A549 (cell line): Measurements from ENCODE around the gene LIPN. TPM values are rescaled to one million over a fixed set of nuclear protein-coding genes. Genes with fewer than 3 reads are reported as not detected.

Experiments
- ATAC-seq, 2 experiments: fragments of 200-7000 bp in 1 of 2; fragments of >200 bp in 1 of 2; cut with Nextera tagmentation in 1 of 2; cut with Tn5 transposase in 1 of 2; 3 replicates each; pipeline versions ENCODE4 v1.8.0 to v1.9.1; 2018 to 2020; ENCODE audit warnings: mild to moderate bottlenecking in 1 of 2, moderate library complexity in 1 of 2
- CTCF ChIA-PET: fragments of 300-600 bp; sonication (Branson Sonifier 250); formaldehyde crosslinking; extraction: SDS; loops from one replicate; lab custom pipeline; 2021; ENCODE audit warnings: antibody characterized with exemption, inconsistent platforms; lab: Yijun Ruan, JAX
- POLR2A ChIA-PET: fragments of 350-600 bp; formaldehyde crosslinking; extraction: SDS; loops from one replicate; lab custom pipeline; 2021; ENCODE audit warnings: antibody characterized with exemption, inconsistent platforms; lab: Yijun Ruan, JAX
- DNase-seq, 2 experiments: peaks; one replicate each; pipeline versions ENCODE4 v3.0.0 to v3.0.0-alpha.2; 2011 to 2016; ENCODE audit warnings: low read depth in 1 of 2, low spot score in 1 of 2
- FAIRE-seq: peaks from 2 replicates; lab custom pipeline; 2011; peaks lifted over from hg19 to GRCh38; lab: Jason Lieb, UNC
- H3K27ac ChIP-seq, 2 experiments: fragments of >200 bp; sonication (Bioruptor Twin); formaldehyde crosslinking; 3 replicates each; pipeline ENCODE4 v1.5.1; 2016 to 2017
- H3K4me1 ChIP-seq: fragments of >200 bp; sonication (Bioruptor Twin); formaldehyde crosslinking; 3 replicates; pipeline ENCODE4 v1.6.1; 2016
- H3K4me2 ChIP-seq: fragments of >200 bp; sonication (Bioruptor Twin); formaldehyde crosslinking; 3 replicates; pipeline ENCODE4 v1.6.1; 2016
- H3K4me3 ChIP-seq: fragments of >200 bp; sonication (Bioruptor Twin); formaldehyde crosslinking; 3 replicates; pipeline ENCODE4 v1.5.1; 2016
- H3K9me3 ChIP-seq: fragments of >200 bp; sonication (Bioruptor Twin); formaldehyde crosslinking; 3 replicates; pipeline ENCODE4 v1.6.1; 2016
- CBX2 ChIP-seq: fragments of 200-600 bp; sonication (generic); IDR thresholded peaks from 2 replicates; pipeline ENCODE4 v1.6.1; 2016; ENCODE audit warnings: low read depth, mild to moderate bottlenecking, borderline replicate concordance
- CBX8 ChIP-seq: fragments of 200-600 bp; sonication (generic); IDR thresholded peaks from 2 replicates; pipeline ENCODE4 v1.6.1; 2016
- EHMT2 ChIP-seq: fragments of 200-600 bp; sonication (generic); IDR thresholded peaks from 2 replicates; pipeline ENCODE4 v1.6.1; 2016; ENCODE audit warnings: antibody characterized with exemption, low read depth, mild to moderate bottlenecking, moderate library complexity
- ELK1 ChIP-seq: fragments of 150-350 bp; IDR thresholded peaks from 2 replicates; pipeline ENCODE4 v1.6.1; 2014; ENCODE audit warnings: low read depth, mild to moderate bottlenecking, low read length
- EP300 ChIP-seq, 2 experiments: fragments of >200 bp; sonication (Bioruptor Twin); formaldehyde crosslinking; IDR thresholded peaks; 2 replicates in 1 of 2; 3 replicates in 1 of 2; pipeline ENCODE4 v1.6.1; 2016 to 2017
- ESRRA ChIP-seq: fragments of 150-350 bp; IDR thresholded peaks from 2 replicates; pipeline ENCODE4 v1.6.1; 2014; ENCODE audit warnings: mild to moderate bottlenecking, low read length, borderline replicate concordance
- FOSB ChIP-seq: fragments of 250-450 bp; sonication (Bioruptor Pico); IDR thresholded peaks from 2 replicates; pipeline ENCODE4 v1.5.0; 2020; ENCODE audit warnings: mild to moderate bottlenecking, moderate library complexity
- FOXS1 ChIP-seq: fragments of 250-450 bp; sonication (Bioruptor Pico); IDR thresholded peaks from 2 replicates; pipeline ENCODE4 v1.5.0; 2020; ENCODE audit warnings: mild to moderate bottlenecking, moderate library complexity
- HES2 ChIP-seq: fragments of >200 bp; sonication (Bioruptor Twin); formaldehyde crosslinking; IDR thresholded peaks from 2 replicates; pipeline ENCODE4 v1.6.1; 2016
- HOXA7 ChIP-seq: fragments of 250-450 bp; sonication (Bioruptor Pico); IDR thresholded peaks from 2 replicates; pipeline ENCODE4 v1.5.0; 2020; ENCODE audit warnings: mild to moderate bottlenecking, moderate library complexity
- HOXB13 ChIP-seq: fragments of 250-450 bp; sonication (Bioruptor Pico); IDR thresholded peaks from 2 replicates; pipeline ENCODE4 v1.5.0; 2020; ENCODE audit warnings: low read depth, mild to moderate bottlenecking, moderate library complexity
- JUNB ChIP-seq: fragments of >200 bp; sonication (Bioruptor Twin); formaldehyde crosslinking; IDR thresholded peaks from 2 replicates; pipeline ENCODE4 v1.6.1; 2016
- KDM1A ChIP-seq: fragments of 200-600 bp; sonication (generic); IDR thresholded peaks from 2 replicates; pipeline ENCODE4 v1.6.1; 2016; ENCODE audit warnings: low read depth, mild to moderate bottlenecking
- KDM5A ChIP-seq: fragments of 200-600 bp; sonication (generic); IDR thresholded peaks from 2 replicates; pipeline ENCODE4 v1.6.1; 2016; ENCODE audit warnings: antibody characterized with exemption, mild to moderate bottlenecking
- MAFK ChIP-seq: fragments of 450-650 bp; IDR thresholded peaks from 2 replicates; pipeline ENCODE4 v1.6.1; 2014; ENCODE audit not compliant: partially characterized antibody
- MAX ChIP-seq: IDR thresholded peaks from 2 replicates; pipeline ENCODE4 v1.6.1; 2012
- MAZ ChIP-seq: fragments of 150-350 bp; IDR thresholded peaks from 2 replicates; pipeline ENCODE4 v1.6.1; 2014; ENCODE audit warnings: antibody characterized with exemption, low read depth, low read length, borderline replicate concordance
- RCOR1 ChIP-seq: fragments of 150-350 bp; IDR thresholded peaks from 2 replicates; pipeline ENCODE4 v1.6.1; 2014; ENCODE audit warnings: antibody characterized with exemption, low read length, low read depth
- REST ChIP-seq: fragments of 200-600 bp; sonication (generic); IDR thresholded peaks from 2 replicates; pipeline ENCODE4 v1.6.1; 2016; ENCODE audit warnings: antibody characterized with exemption, mild to moderate bottlenecking, moderate library complexity
- SMC3 ChIP-seq: fragments of >200 bp; sonication (Bioruptor Twin); formaldehyde crosslinking; IDR thresholded peaks from 3 replicates; pipeline ENCODE4 v1.6.1; 2018; ENCODE audit warnings: inconsistent platforms
- ZFP36 ChIP-seq: fragments of 450-650 bp; IDR thresholded peaks from 2 replicates; pipeline ENCODE4 v1.6.1; 2014; ENCODE audit warnings: borderline replicate concordance; ENCODE audit not compliant: partially characterized antibody
- ZNF302 ChIP-seq: fragments of 250-450 bp; sonication (Bioruptor Pico); IDR thresholded peaks from 2 replicates; pipeline ENCODE4 v1.9.0; 2021; ENCODE audit warnings: inconsistent platforms, mild to moderate bottlenecking, moderate library complexity
- WGBS: methylation state at CpG from one replicate; pipeline ENCODE4 v1.1.6; 2017; ENCODE audit errors: missing lambda C conversion rate; 5-methylcytosine and 5-hydroxymethylcytosine counted together
- polyA plus RNA-seq, 4 experiments: library from polyadenylated mRNA; depleted of rRNA in 3 of 4; stranded (reverse); fragments of >200 nt; fragmentation: RNase III in 1 of 4; extraction: RNeasy Plus Mini Kit Qiagen cat#74134 plus additional on column Dnase treatment in 1 of 4; gene quantifications; 2 replicates in 3 of 4; 3 replicates in 1 of 4; pipeline ENCODE4 v1.2.3, GENCODE V29; 2011 to 2017
- TF ChIP-seq, protein P1 (sequence below): fragments of >200 bp; sonication (Bioruptor Twin); formaldehyde crosslinking; IDR thresholded peaks from 3 replicates; pipeline ENCODE4 v1.6.1; 2016
- TF ChIP-seq, protein P2 (sequence below): IDR thresholded peaks from 2 replicates; pipeline ENCODE4 v1.6.1; 2012

LIPN gene
- polyA plus RNA-seq, 2 of the 4 experiments (the other 2 are of a cell fraction), result not detected

DNA sequence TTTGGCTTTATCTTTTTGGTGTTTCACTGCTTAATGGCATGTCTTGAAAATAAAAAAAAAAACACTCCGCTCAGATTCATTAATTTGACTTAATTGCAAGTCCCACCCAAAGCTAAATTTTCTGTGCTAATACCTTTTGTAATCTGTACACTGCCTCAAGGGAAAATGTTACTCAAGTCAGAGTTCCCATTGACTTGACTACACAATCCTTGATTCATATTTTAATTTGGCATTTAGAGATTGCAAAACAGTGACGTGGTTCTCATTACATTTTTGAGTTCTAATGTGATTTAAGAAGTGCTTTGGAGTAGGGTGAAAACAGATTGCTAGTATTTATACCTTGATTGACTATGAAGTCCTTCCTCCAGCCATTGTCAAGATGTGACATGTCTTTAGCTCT lies 21.4 kb downstream of the LIPN start:
- ChIA-PET POLR2A (no interaction called here), CTCF (interaction anchor here (0.9 kb wide), 1 partner anchor 13 kb away, joined by 3 read pairs; no protein-coding TSS in a partner anchor)
- TF ChIP-seq REST (no peak), HOXB13 (no peak), MAX (no peak), ELK1 (no peak), ESRRA (no peak), FOXS1 (CRISPR knock-in tag) (no peak), JUNB (no peak), HES2 (no peak), EP300 (IDR thresholded peaks at IDR 0.05) (no peak)
- TF ChIP-seq, protein P1, sequence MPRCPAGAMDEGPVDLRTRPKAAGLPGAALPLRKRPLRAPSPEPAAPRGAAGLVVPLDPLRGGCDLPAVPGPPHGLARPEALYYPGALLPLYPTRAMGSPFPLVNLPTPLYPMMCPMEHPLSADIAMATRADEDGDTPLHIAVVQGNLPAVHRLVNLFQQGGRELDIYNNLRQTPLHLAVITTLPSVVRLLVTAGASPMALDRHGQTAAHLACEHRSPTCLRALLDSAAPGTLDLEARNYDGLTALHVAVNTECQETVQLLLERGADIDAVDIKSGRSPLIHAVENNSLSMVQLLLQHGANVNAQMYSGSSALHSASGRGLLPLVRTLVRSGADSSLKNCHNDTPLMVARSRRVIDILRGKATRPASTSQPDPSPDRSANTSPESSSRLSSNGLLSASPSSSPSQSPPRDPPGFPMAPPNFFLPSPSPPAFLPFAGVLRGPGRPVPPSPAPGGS, result no peak
- Histone ChIP-seq H3K27ac (no peak overlapping the region), H3K9me3 (no peaks in the 10 kb centered on the region), H3K4me2 (no peak overlapping the region), H3K4me1 (no peaks in the 10 kb centered on the region), H3K4me3 (no peak overlapping the region)
- FAIRE-seq, result peak; percentile 39
- 11% methylated on average over 2 of the region's 2 CpGs for WGBS
- ATAC-seq, result no peak
- no peak for DNase-seq

GRCh38 chr10:88782222-88782621 lies 22.4 kb downstream of the LIPN start:
- Histone ChIP-seq H3K9me3 (no peaks in the 10 kb centered on the region), H3K27ac (no peak overlapping the region), H3K4me3 (no peak overlapping the region), H3K4me2 (no peak overlapping the region), H3K4me1 (no peaks in the 10 kb centered on the region)
- no peak for DNase-seq
- ChIA-PET POLR2A (no interaction called here), CTCF (no interaction called here)
- no peak for ATAC-seq
- no peak for FAIRE-seq
- TF ChIP-seq RCOR1, result no peak
- 84% methylated on average over 3 of the region's 3 CpGs for WGBS

DNA sequence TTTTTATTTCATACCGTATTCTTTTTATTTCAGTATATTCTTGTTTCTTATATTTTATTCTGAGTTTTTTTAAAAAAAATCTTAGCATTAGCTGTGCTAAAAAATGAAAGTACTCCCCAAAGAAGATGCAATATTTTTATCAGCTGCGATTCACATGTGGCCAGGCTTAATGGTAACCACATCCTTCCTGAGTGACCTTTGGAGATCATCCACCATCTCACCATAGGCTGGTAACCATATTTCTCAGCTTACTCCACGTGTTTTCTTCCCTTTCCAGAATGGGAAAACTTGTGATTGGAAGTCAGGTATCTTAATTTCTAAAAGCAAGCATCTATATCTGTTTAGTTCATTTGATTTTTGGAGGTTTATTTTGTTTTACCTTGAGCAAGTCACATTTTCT lies 23.9 kb downstream of the LIPN start:
- no peak overlapping the region for H3K4me3 ChIP-seq
- H3K4me1 ChIP-seq, result no peaks in the 10 kb centered on the region
- H3K9me3 ChIP-seq, result no peaks in the 10 kb centered on the region
- ATAC-seq (no peak), FAIRE-seq (no peak), DNase-seq (no peak)
- no peak overlapping the region for H3K27ac ChIP-seq
- ChIA-PET POLR2A (no interaction called here), CTCF (no interaction called here)
- no peak overlapping the region for H3K4me2 ChIP-seq
- TF ChIP-seq FOSB (CRISPR knock-in tag) (no peak), KDM1A (no peak), MAFK (no peak), KDM5A (no peak), CBX2 (no peak), EHMT2 (no peak), CBX8 (no peak), HOXA7 (CRISPR knock-in tag) (no peak), ZFP36 (no peak), ZNF302 (no peak), MAZ (no peak), SMC3 (no peak)
- TF ChIP-seq, protein P2, sequence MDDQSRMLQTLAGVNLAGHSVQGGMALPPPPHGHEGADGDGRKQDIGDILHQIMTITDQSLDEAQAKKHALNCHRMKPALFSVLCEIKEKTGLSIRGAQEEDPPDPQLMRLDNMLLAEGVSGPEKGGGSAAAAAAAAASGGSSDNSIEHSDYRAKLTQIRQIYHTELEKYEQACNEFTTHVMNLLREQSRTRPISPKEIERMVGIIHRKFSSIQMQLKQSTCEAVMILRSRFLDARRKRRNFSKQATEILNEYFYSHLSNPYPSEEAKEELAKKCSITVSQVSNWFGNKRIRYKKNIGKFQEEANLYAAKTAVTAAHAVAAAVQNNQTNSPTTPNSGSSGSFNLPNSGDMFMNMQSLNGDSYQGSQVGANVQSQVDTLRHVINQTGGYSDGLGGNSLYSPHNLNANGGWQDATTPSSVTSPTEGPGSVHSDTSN, result no peak
- WGBS, result 59% methylated on average over 3 of the region's 3 CpGs
